ENCODE data around the gene TERT. TPM values are rescaled to one million over a fixed set of nuclear protein-coding genes. Genes with fewer than 3 reads are reported as not detected.

TERT gene
- total RNA-seq, 1 experiment from 2014 or later = 15.1 TPM

Other genes starting within 250 kb of the TERT start
- gene SLC12A7, start 183.0 kb downstream of the TERT start, total RNA-seq (2014; rRNA removed; shearing (Covaris generic)) = 17.7 and 19.8 TPM in 2 replicates
- 0.04 and 0.07 TPM in 2 replicates for gene SLC6A19, start 93.5 kb downstream of the TERT start, total RNA-seq (2014; rRNA removed; shearing (Covaris generic))
- not detected in 2 replicates for gene SLC6A18, start 69.7 kb downstream of the TERT start, total RNA-seq (2014; rRNA removed; shearing (Covaris generic))
- gene CLPTM1L, start 50.0 kb upstream of the TERT start, total RNA-seq (2014; rRNA removed; shearing (Covaris generic)) = 171 and 173 TPM in 2 replicates
- gene SLC6A3, start 150.4 kb upstream of the TERT start, total RNA-seq (2014; rRNA removed; shearing (Covaris generic)) = 0.07 TPM in 2 replicates
- 70.2 and 77.5 TPM in 2 replicates for gene LPCAT1, start 228.9 kb upstream of the TERT start, total RNA-seq (2014; rRNA removed; shearing (Covaris generic))

Data from H7 (cell line).